Stimulated activated CD8-positive, alpha-beta memory T cell treated with anti-CD3 and anti-CD28 coated beads, Interleukin-15, amount 100 ng/mL, for 24 hours (primary cell): ENCODE results near the gene MARCHF4.
"Not testable (repeated sequence)": the region's sequence is repeated elsewhere in the genome, so short reads cannot be mapped to it uniquely, and the experiment has no call there.

Source experiments
- DNase-seq: peaks from one replicate; pipeline ENCODE4 v3.0.0-alpha.2; 2020; ENCODE audit warnings: low read depth

The MARCHF4 gene

GRCh38 chr2:216392018-216392562 is 19.8 kb upstream of the MARCHF4 start:
- no peak for DNase-seq

DNA sequence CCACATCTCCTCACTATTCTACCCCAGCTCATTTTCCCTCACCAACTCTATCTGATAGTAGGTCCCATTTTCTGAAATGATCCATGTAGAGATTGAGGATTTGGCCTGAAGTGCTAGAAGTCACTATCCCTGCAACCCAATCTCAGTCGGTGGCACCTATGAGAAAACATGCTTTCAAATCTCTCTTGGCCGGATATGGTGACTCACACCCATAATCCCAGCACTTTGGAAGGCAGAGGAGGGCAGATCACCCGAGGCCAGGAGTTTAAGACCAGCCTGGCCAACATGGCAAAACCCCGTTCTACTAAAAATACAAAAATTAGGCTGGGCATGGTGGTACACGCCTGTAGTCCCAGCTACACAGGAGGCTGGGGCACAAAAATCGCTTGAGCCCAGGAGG is 19.1 kb upstream of the MARCHF4 start:
- no peak for DNase-seq

DNA sequence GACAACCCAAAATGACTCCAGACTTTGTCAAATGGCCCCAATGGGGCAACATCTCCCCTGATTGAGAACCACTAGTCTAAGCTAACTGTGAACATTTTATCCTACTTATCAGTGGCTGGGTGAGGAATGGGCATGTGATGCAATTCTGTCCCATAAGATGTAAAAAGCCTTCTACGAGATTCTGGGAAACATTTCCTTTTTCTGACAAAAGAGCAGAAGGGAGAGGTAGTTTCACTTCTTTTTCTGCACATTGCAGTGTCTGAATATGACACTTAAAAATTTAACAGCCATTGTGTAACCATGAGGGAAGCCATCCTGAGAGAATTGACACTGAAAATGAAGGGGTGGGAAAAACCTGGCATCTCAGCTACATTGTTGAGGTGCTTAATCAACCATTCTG is 17.3 kb upstream of the MARCHF4 start:
- DNase-seq, result no peak

DNA sequence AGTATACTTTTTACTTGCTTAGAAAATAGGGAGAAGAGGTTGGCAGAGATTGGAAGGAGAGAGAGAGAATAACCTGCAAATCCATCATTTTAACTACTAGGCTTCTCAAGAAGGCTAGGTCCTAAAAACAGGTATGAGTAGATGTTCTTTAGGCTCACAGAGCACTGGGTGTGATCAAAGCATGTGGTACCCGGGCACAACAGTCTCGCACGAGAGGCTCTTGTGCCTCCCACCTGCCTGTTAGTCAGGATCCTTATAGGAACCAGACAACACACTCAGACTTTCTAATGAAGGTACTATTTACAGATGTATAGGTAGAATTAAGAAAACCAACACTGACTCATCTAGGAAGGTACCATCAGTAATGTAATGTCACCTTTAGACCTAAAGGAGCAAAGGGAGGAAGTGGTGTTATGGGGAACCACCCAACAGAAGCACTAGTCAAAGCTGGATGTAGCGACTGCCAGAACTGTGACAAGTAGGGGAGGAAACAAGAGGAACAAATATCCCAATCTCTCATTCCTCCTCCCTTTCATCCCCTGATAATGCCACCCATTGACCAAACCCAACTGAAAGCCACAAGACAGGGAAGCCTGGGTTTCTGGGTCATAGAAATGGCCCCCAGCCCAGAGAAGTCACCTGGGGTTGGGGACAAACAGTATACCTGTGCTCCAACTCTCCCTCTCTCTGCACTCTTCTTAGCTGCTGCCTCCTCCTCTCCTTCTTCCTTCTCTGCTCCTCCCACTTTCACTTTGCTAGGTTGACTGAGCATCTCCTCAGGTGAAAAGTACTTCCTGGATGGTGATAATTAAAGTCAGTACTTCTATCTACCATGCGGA is 16.0 kb upstream of the MARCHF4 start:
- no peak for DNase-seq

DNA sequence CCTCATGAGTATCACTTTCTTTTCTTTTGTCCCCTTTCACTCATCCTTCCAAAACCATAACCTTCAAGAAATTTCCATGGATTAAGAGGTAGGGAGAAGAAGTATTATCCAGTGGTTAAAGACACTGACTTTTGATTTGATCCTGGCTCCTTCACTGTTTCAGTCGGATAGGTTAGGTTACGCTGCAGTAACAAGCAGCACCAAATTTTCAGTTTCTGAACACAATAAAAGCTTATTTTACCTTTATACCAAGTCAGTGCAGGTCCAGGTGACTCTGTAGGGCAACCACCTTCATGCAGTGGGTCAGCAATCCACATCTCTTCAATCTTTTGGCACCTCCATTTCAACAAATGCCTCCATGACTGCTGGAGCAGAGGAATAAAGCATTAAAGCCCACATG is 15.0 kb upstream of the MARCHF4 start:
- no peak for DNase-seq

- DNase-seq, result no peak
These were observed 13.2 kb upstream of the MARCHF4 start for GRCh38 chr2:216385478-216385877.

GRCh38 chr2:216384409-216384808 is 12.1 kb upstream of the MARCHF4 start:
- not testable (repeated sequence) for DNase-seq

GRCh38 chr2:216379977-216380376 is 7.7 kb upstream of the MARCHF4 start:
- DNase-seq, result no peak

GRCh38 chr2:216375286-216375685 is 3.0 kb upstream of the MARCHF4 start:
- no peak for DNase-seq

- DNase-seq, result no peak
These were observed 1.6 kb upstream of the MARCHF4 start for GRCh38 chr2:216373896-216374295.

DNA sequence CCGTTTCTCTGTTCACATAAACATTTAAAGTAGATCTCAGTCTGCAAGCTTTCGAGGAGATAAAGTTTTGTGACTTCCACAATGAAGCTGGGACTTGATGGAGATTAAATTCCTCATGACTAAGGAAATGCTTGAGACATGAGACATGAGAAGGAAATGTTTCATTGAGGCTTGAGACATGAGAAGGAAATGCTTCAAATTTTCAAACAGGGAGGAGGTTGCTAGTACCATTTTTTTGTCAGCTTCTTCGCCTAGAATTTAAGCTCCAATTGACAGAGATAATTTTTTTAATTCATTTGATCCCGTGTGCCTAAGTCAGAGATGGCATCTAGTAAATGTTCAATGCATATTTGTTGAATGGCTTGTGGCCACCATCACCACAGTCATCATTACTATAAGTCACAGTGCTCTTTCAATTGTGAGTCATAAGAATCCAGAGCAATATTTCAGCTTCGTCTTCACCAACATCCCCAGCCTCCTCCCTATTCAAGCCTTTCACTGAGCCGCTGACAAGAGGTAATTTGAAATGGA is 543 bp upstream of the MARCHF4 start:
- DNase-seq, result no peak

GRCh38 chr2:216370961-216371712 is 1.1 kb downstream of the MARCHF4 start:
- no peak for DNase-seq

DNA sequence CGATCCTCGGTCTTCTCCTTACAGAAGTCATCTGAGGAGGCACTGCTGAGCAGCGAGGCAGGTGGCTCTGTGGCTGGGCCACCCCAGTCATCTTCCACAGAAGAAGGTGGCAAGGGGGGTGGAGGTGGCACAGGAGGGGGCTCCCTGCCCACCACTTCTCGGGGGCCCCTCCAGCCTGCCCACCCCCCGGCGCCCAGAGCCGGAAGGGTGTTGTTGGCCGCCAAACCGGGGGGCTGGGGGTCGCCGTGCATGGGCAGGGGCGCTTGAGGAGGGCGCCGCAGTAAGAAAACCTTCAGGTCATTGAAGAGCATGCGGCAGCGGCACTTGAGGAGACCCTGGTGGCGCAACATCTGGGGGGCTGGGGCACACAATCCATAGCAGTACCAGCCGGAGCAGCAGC is 2.5 kb downstream of the MARCHF4 start:
- DNase-seq, result no peak

DNA sequence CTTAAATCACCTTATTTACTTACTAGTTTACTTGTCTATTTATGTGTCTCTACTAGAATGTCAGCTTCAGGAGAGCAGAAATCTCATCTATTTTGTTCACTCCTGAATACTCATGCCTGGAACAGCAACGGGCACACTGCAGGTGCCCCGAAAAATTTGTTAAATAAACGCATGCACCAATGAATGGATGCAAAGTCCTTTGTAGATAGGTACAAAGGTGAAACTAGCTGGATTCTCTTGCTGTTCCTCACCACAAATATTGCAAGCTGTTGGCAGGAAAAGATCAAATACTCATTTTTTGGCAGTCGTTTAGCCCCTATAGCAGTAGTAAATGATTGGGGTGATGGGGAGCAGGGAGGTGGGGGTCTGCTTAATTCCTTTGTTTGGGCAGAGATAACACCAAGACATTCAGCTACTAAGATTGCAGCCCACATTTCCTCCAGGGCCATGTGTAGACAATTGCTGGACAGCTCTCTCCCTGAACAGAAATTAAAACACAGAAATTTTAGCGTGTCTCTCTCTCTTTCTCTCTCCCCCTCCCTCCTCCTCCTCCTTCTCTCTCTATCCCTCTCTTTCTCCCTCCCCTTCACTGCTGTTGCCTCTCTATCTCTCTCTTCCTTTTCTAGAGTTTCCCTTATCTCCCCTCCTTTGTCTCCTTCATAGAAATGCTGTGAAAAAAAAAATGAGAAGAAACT is 5.4 kb downstream of the MARCHF4 start:
- no peak for DNase-seq

DNA sequence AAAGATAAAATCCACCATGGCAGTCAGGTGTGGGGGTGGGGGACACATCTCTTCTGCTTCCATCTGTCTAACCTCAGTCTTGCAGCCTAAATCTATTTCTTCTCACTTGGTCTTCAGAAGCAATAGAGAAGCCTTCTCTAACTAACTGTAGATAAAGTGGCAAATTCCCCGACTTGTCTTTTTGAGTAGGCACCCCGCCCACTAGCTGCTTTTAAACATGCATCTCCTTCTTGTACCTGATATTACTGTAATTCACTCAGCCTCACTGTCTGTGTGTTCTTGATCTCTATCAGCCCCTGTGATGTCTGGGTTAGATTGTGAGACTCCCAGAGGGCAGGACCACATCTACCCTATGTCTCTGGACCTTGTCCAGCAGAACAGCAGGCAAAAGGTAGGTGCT is 6.8 kb downstream of the MARCHF4 start:
- no peak for DNase-seq

- no peak for DNase-seq
These were observed 9.1 kb downstream of the MARCHF4 start for GRCh38 chr2:216363221-216363620.

DNA sequence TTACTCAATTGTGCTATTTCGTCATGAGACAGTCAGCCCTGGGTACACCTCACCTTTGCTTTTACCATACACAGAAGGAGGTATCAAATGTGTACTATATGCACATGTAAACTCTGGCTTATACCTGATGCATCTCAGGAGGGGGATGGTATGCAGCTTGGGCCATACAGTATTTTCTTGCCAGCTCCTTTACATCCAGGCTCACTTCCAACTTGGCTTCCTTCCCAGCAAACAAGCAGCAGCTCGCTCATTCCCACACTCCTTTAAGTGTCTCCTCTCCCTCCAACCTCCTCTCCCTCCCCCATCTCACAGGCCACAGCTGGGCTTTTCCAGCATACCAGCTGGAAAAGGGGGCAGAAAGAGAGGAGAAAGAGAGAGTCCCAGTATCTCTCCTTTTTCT is 9.6 kb downstream of the MARCHF4 start:
- DNase-seq, result no peak

DNA sequence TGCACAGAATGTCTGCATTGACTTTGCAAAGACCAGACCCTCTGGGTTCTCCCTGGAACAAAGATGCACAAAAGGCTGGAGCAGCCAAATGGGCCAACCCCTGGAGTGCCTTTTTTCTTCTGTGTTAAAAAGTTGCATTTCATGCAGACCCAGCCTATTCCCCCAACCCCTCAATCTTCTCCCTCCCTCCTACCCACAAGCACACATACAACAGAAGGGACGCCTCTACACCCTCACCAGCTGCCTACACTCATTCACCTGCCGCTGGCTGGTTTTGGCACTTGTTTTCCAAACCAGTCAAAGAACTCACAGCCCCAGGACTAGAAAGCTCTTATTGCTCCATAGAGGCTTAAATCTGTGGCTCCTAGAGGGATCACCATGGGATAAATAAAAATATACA is 16.6 kb downstream of the MARCHF4 start:
- no peak for DNase-seq

DNA sequence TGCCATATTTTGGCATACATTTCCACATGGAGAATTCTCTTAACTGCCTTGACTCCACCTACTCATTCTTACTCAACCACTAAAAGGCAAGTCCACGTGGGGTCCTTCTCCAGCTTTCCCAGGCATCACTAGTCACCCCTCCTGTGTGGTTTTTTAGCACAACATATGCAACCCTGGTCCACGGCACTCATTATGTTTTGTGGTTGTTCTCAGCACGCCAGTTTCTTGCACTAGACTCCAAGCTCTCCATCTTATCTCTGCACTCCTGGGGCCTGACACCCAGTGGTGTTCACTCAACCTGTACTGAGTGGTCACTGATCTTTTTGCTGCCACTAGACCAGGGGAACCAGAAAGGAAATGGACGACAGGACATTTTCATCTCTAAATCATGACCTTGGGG is 18.0 kb downstream of the MARCHF4 start:
- no peak for DNase-seq

DNA sequence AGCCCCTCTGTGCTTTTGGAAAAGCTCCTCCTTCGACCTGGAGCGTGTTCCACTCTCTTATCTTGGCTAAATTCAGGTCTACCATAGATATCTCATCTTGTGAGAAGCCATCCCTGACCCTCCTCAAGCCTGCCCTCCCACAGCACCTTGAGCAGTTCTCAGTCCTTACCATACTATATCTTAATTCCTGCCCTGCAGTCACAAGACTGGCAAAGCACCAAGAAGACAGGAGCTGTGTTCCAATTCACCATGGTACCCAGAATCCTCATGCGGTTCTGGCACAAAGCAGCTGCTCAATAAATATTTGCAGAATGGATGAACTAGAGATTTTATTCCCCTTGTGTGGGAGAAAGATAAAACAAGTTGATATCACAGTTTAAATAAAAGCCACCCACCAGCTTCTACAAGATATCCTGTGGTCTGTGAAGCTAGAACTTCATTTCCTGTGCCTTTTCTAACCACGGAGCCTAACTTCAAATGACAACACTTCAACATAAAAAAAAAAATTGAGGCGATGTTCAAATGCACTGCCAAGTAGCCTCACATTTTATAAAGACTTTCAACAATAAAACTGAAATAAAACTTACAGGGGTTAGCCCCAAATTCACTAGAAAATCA is 19.5 kb downstream of the MARCHF4 start:
- DNase-seq, result no peak

- DNase-seq, result no peak
These were observed 20.9 kb downstream of the MARCHF4 start for GRCh38 chr2:216351172-216351925.
